HPDE6-E6E7 (cell line): Measurements from ENCODE around the gene TUBGCP2.

Experiments
- DNase-seq: peaks from one replicate; pipeline ENCODE4 v3.0.0; 2011; ENCODE audit warnings: missing footprints; ENCODE audit errors: extremely low spot score

Gene TUBGCP2

DNA sequence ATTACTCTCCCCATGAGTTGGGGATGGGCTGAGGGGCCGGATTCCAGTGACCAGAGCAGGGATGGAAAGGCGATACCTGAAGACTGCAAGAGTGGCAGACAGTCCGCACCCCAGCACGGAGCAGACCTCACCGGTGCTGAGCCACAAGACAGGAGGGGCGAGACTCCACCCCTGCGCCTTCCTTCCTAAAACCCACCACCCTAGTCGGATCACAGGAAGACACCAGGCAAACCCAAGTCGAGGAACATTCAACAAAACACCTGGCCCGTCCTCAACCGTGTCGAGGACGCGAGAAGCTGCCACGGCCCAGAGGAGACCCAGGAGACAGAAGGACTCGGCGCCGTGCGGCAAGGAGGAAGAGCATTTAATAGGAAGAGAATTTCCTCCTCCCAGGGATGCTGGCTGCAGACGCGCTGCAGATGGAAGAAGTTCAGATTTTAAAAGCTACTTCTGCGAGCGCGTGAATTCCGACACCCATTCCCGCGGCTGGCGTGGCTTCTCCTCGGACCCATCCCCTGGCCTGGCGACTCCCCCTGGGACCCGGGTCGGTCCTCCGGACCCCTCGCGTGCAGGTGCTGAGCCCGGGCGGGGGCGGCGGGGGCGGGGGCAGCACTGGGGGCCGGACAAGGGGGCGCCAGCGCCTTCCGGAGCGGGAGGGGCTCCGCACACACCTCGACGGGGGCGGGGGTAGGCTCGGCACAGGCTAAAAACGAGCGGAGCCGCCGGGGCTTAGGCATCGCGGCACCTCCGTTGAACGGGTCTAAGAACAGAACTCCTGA, 79.2 kb downstream of the TUBGCP2 start:
- no peak for DNase-seq
